Heart right ventricle (tissue), 16 donors: ENCODE results near the gene SLC12A1. TPM values are rescaled to one million over a fixed set of nuclear protein-coding genes. Genes with fewer than 3 reads are reported as not detected.
A peak's percentile ranks its signal among the peaks of the same experiment; 100 is the strongest.

Experiments used
- ATAC-seq, 8 donors: fragments of 200-7000 bp; cut with Tn5 transposase; one replicate each; pipeline ENCODE4 v1.9.1; 2020; ENCODE audit warnings: mild to moderate bottlenecking in 8 of 8, moderate library complexity in 8 of 8, moderate number of reproducible peaks in 1 of 8
- DNase-seq, 2 donors: peaks; one replicate each; pipeline ENCODE4 v3.0.0-alpha.2; 2020
- H3K27ac ChIP-seq, 10 donors: fragments of 200-600 bp; sonication (generic) in 2 of 10; one replicate each; pipeline versions ENCODE4 v1.5.0 to v1.8.0; 2020 to 2022; ENCODE audit warnings: mild to moderate bottlenecking in 3 of 10
- H3K27me3 ChIP-seq, 7 donors: fragments of 200-600 bp; one replicate each; pipeline ENCODE4 v1.8.0; 2021 to 2022; ENCODE audit warnings: mild to moderate bottlenecking in 2 of 7
- H3K36me3 ChIP-seq, 9 donors: fragments of 200-600 bp; sonication (generic) in 1 of 9; one replicate each; pipeline versions ENCODE4 v1.5.0 to v1.8.0; 2020 to 2022; ENCODE audit warnings: mild to moderate bottlenecking in 2 of 9
- H3K4me1 ChIP-seq, 9 donors: fragments of 200-600 bp; sonication (generic) in 1 of 9; one replicate each; pipeline versions ENCODE4 v1.5.0 to v1.8.0; 2020 to 2022; ENCODE audit warnings: mild to moderate bottlenecking in 4 of 9
- H3K4me3 ChIP-seq, 10 donors: fragments of 200-600 bp; sonication (generic) in 2 of 10; one replicate each; pipeline versions ENCODE4 v1.5.0 to v1.8.0; 2020 to 2022; ENCODE audit warnings: mild to moderate bottlenecking in 7 of 10, moderate library complexity in 2 of 10
- H3K9me3 ChIP-seq, 11 donors: fragments of 200-600 bp in 10 of 11; sonication (generic) in 2 of 11; one replicate each; pipeline versions ENCODE4 v1.5.0 to v1.8.0; 2013 to 2022; ENCODE audit warnings: mild to moderate bottlenecking in 2 of 11, control low read depth in 1 of 11, moderate library complexity in 1 of 11
- WGBS, 2 donors: extraction: QIAGEN DNeasy Blood & Tissue Kit; methylation state at CpG; one replicate each; pipeline ENCODE4 v1.1.7; 2013; ENCODE audit warnings: inconsistent platforms in 1 of 2; 5-methylcytosine and 5-hydroxymethylcytosine counted together
- intact Hi-C, 10 donors: fragments of 100-400 bp; cut with DNase I; formaldehyde crosslinking; loops; one replicate each; pipeline versions ENCODE4 v1.11.1 to v1.14.2; 2022
- polyA plus RNA-seq, 2 donors: library from polyadenylated mRNA; stranded (reverse); fragments of 200-250 nt; gene quantifications; one replicate each; pipeline ENCODE4 v1.2.3, GENCODE V29; 2013
- total RNA-seq, 10 donors: library from RNA; stranded (reverse); fragmentation: NEBNext Ultra II Directional in 3 of 10; extraction: Animal tissue kit (Norgen Biotek cat#: 25700) in 3 of 10; gene quantifications; one replicate each; pipeline versions ENCODE4 v1.2.1 to v1.2.4, GENCODE V29; 2021 to 2023
- TF ChIP-seq, protein P1 (sequence below), 9 donors: fragments of 200-600 bp; sonication (generic) in 2 of 9; IDR thresholded peaks; one replicate each; pipeline versions ENCODE4 v1.5.0 to v1.8.0; 2021 to 2022; ENCODE audit warnings: antibody characterized with exemption in 9 of 9, mild to moderate bottlenecking in 5 of 9, moderate library complexity in 1 of 9
- donor health status: Arrhythmogenic right ventricular cardiomyopathy.
- donor health status: ischemic (EF 13 %, LVEDD 7.1; RV severe dilation, severe dysfunction).
- donor health status: healthy with polysubstance abuse.
- donor health status: DM: no; HTN: yes; CAD: no.
- donor health status: DM: no; HTN: no; CAD: no.
- donor health status: ischemic (EF 25% LVEDD 6.9; RV normal size, moderate dysfunction).
- donor health status: ischemic (EF 25% LVEDD 5.7; RV mildly dilated, moderate dysfunction).
- donor health status: healthy.
- donor health status: DM: yes; HTN: yes; CAD: no.
- donor health status: Ischemic cardiomyopathy.
- donor health status: ischemic (EF 35%, LVEDD 5.7; RV mildly dilated, moderate dysfunction).
- donor health status: nonischemic (EF 11% LVEDD 7.7; RV severe dilation, severe dysfunction).
- donor health status: DM: yes; HTN: yes; CAD: no.
- donor health status: PGD.
- donor health status: ischemic (EF 29% LVEDD 5.4; RV normal size, mild dysfunction).
- donor health status: nonischemic (EF 23%, LVEDD 6.1; RV moderate dilation, normal function).

SLC12A1 gene
- total and polyA plus RNA-seq, 12 donors, result not detected

DNA sequence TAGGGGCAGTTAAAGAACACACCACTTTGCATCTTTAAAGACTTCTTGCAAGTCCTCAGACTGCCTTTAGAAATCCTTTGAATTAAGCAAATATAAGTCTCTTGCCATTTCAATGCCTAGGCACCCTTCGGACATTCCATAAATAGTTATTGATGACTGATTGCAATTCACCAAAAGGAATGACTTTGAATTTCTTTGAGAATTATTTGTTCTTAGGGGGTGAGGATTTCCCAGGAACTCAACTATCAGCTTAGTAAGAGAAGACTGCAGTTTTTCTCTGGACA, 27.5 kb upstream of the SLC12A1 start:
- 78 to 81% methylated on average over 1 of the region's 1 CpG for WGBS, 2 donors
- Histone ChIP-seq H3K4me3 (peak overlapping the region; percentile 53 to 78 (median 65)), H3K4me1 (peaks cover 0 to 18% (median 8%) of the 10 kb centered on the region in 9 donors), H3K36me3 (no peaks in the 10 kb centered on the region), H3K9me3 (peaks cover 0 to 7% (median 0%) of the 10 kb centered on the region in 11 donors), H3K27ac (peak overlapping the region in 2 of 10 donors; percentile 83), H3K27me3 (peaks cover 0 to 44% (median 6%) of the 10 kb centered on the region in 7 donors)
- ATAC-seq (no peak), DNase-seq (no peak)
- TF ChIP-seq, protein P1, sequence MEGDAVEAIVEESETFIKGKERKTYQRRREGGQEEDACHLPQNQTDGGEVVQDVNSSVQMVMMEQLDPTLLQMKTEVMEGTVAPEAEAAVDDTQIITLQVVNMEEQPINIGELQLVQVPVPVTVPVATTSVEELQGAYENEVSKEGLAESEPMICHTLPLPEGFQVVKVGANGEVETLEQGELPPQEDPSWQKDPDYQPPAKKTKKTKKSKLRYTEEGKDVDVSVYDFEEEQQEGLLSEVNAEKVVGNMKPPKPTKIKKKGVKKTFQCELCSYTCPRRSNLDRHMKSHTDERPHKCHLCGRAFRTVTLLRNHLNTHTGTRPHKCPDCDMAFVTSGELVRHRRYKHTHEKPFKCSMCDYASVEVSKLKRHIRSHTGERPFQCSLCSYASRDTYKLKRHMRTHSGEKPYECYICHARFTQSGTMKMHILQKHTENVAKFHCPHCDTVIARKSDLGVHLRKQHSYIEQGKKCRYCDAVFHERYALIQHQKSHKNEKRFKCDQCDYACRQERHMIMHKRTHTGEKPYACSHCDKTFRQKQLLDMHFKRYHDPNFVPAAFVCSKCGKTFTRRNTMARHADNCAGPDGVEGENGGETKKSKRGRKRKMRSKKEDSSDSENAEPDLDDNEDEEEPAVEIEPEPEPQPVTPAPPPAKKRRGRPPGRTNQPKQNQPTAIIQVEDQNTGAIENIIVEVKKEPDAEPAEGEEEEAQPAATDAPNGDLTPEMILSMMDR (IDR thresholded peaks at IDR 0.05), result no peak
- intact Hi-C loops, result no loop called here

DNA sequence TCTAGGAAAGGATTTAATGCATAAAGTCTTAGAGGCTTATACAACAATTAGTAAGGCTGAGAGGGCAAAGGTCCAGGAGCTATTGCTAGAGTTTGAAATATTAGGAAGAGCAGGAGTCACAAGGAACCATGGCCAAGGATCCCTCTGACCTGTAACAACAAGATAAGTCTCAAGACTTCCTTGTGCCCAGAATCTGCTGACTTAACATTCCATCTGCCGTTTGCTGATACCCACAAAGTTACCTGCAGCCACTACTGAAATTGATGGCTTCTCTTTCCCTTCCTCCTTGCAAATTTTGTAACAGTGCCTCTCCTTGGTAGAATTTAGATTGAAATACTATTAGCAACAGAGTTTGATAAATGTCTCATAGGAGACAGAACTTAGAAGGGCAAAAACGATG, 23.4 kb upstream of the SLC12A1 start:
- 51 to 56% methylated on average over 2 of the region's 2 CpGs for WGBS, 2 donors
- Histone ChIP-seq H3K36me3 (no peaks in the 10 kb centered on the region), H3K9me3 (no peaks in the 10 kb centered on the region), H3K27me3 (peaks cover 0 to 30% (median 6%) of the 10 kb centered on the region in 7 donors), H3K4me3 (no peak overlapping the region), H3K27ac (no peak overlapping the region), H3K4me1 (peaks cover 0 to 8% (median 0%) of the 10 kb centered on the region in 9 donors)
- intact Hi-C loops, result no loop called here
- no peak for ATAC-seq
- TF ChIP-seq, protein P1 (IDR thresholded peaks at IDR 0.05), result no peak
- no peak for DNase-seq

DNA sequence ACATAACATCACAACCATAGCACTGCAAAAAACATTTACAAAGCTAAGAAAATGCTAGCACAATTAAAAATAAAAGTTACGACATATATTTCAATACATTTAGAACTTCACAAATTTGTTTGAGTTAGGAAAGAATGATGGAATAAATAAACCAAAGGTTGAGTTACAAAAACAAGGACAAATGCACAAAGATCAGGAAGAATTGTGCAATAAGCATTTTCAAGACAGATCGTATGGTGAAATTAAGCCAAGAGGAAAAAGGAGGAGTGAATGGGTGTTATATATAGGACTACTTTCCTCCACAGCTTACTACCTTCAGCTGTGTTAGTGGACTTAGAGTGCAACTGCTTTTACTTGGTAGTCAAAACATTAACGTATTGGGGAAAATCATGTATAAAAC, 20.6 kb upstream of the SLC12A1 start:
- Histone ChIP-seq H3K4me3 (no peak overlapping the region), H3K27ac (no peak overlapping the region), H3K36me3 (no peaks in the 10 kb centered on the region), H3K27me3 (peaks cover 0 to 9% (median 1%) of the 10 kb centered on the region in 7 donors), H3K4me1 (no peaks in the 10 kb centered on the region), H3K9me3 (no peaks in the 10 kb centered on the region)
- no peak for ATAC-seq
- intact Hi-C loops, result no loop called here
- TF ChIP-seq, protein P1 (IDR thresholded peaks at IDR 0.05), result no peak
- no peak for DNase-seq
- 78 to 83% methylated on average over 3 of the region's 3 CpGs for WGBS, 2 donors

DNA sequence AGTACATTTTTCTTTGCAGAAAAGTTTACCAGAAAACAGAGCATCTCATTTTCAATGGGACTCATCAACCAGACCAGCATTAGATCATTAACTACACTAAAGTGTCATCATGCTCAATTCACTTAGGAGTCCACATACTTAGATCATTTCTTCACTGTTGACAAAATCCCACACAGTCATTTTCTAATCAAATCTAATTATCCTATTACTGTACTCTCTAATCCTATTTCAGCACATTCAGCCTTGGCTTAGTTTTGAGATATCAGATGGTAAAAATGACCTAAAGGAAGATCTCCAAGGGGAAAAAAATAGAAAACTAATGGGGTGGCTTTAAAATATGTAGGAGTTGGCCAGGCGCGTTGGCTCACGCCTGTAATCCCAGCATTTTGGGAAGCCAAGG, 19.8 kb upstream of the SLC12A1 start:
- TF ChIP-seq, protein P1 (IDR thresholded peaks at IDR 0.05), result no peak
- no peak for ATAC-seq
- H3K4me3 ChIP-seq, result no peak overlapping the region
- peaks cover 0 to 3% (median 0%) of the 10 kb centered on the region in 9 donors for H3K4me1 ChIP-seq
- H3K36me3 ChIP-seq, result no peaks in the 10 kb centered on the region
- whole genome bisulfite sequencing, 2 donors, result 89 to 95% methylated on average over 3 of the region's 3 CpGs
- no peak for DNase-seq
- no peaks in the 10 kb centered on the region for H3K9me3 ChIP-seq
- peaks cover 0 to 4% (median under 1%) of the 10 kb centered on the region in 7 donors for H3K27me3 ChIP-seq
- intact Hi-C loops, result no loop called here
- H3K27ac ChIP-seq, result no peak overlapping the region
